Tracheal epithelial cell (primary cell): ENCODE results near the gene SNX5. TPM values are rescaled to one million over a fixed set of nuclear protein-coding genes. Genes with fewer than 3 reads are reported as not detected.

Source experiments
- total RNA-seq: library from RNA; depleted of rRNA; stranded (reverse); fragments of >200 nt; gene quantifications from 2 replicates; pipeline ENCODE4 v1.2.1, GENCODE V29; 2014

Gene SNX5
- total RNA-seq, result 143 and 229 TPM in 2 replicates

GRCh38 chr20:17968366-17969277 lies at the start of gene SNX5, which contains the start of gene MGME1:
Gene SNX5, minus strand, starts transcription at chr20:17968794. Its CDS starts 369 bp downstream, at chr20:17968425.
Gene MGME1, plus strand, starts transcription at chr20:17969018. Its CDS starts 842 bp downstream, at chr20:17969860.

Other genes with a start within 250 kb of the SNX5 start
- gene MGME1, start 224 bp upstream of the SNX5 start, total RNA-seq, result 5.1 and 15.6 TPM in 2 replicates
- 3.6 and 24.5 TPM in 2 replicates for gene OVOL2, start 89.1 kb upstream of the SNX5 start, total RNA-seq
- 7.5 and 11.9 TPM in 2 replicates for gene KAT14, start 169.1 kb upstream of the SNX5 start, total RNA-seq
- 11.1 and 13.0 TPM in 2 replicates for gene PET117, start 169.1 kb upstream of the SNX5 start, total RNA-seq